ENCODE results near the gene IQGAP2.

DNA sequence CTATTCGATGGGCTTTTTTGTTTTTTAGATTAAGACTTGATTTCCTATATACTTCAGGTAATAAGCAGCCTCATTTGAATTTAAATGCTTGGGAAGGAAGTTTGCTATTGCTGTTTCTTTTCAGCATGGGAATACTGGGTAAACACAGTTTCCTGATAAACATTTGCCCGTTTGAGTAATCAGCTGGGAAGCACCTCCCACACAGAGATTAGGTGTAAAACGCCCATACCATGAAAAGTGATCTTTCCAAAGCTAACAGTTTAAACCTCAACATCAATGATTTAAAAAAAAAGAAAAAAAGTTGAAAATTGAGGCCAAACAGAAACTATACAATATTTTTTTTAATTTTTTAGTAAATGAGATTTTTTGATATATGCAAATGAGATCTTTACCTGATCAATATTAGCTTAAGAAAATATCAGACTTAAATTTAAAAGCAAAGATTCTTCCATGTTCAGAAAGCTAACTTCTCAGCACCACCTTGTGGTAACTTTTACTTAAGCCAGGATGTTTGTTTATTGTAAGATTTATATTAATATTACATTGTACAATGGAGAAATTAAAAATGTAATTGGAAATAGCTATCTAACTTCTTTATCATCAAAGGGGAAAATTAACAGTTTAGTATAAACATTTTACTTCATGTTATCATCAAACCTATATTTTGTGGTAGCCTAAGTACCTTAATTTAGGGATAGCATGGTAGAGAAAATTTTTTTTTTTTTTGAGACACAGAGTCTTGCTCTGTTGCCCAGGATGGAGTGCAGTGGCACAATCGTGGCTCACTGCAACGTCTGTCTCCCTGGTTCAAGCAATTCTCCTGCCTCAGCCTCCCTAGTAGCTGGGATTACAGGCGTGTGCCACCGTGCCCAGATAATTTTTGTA is 180.3 kb downstream of the IQGAP2 start:
- TF ChIP-seq POLR2AphosphoS5 (IDR thresholded peaks at IDR 0.05; ENCODE audit: borderline replicate concordance, low read depth, low read length) (no peak), EZH2 (IDR thresholded peaks at IDR 0.05) (no peak)
